A204.1 (cell line): Measurements from ENCODE around the gene RNF144B.
"Not testable (repeated sequence)": the region's sequence is repeated elsewhere in the genome, so short reads cannot be mapped to it uniquely, and the experiment has no call there.

Experiments used
- FAIRE-seq: peaks from 2 replicates; lab custom pipeline; 2012; peaks lifted over from hg19 to GRCh38; lab: Jason Lieb, UNC

RNF144B gene

GRCh38 chr6:18445228-18445627, 58.1 kb downstream of the RNF144B start:
- no peak for FAIRE-seq

- no peak for FAIRE-seq
Observed at GRCh38 chr6:18446771-18447170, 59.6 kb downstream of the RNF144B start.

GRCh38 chr6:18447552-18447951, 60.4 kb downstream of the RNF144B start:
- no peak for FAIRE-seq

- FAIRE-seq = no peak
Observed at GRCh38 chr6:18451756-18452155, 64.6 kb downstream of the RNF144B start.

GRCh38 chr6:18454446-18454845, 67.3 kb downstream of the RNF144B start:
- no peak for FAIRE-seq

GRCh38 chr6:18457065-18457737, 70.1 kb downstream of the RNF144B start:
- FAIRE-seq = no peak

GRCh38 chr6:18458086-18458485, 70.9 kb downstream of the RNF144B start:
- FAIRE-seq = not testable (repeated sequence)

GRCh38 chr6:18463429-18463828, 76.3 kb downstream of the RNF144B start:
- FAIRE-seq = no peak

- FAIRE-seq = no peak
Observed at GRCh38 chr6:18464176-18464575, 77.0 kb downstream of the RNF144B start.

GRCh38 chr6:18465410-18466154, 78.4 kb downstream of the RNF144B start:
- FAIRE-seq = no peak

- no peak for FAIRE-seq
Observed at GRCh38 chr6:18467741-18468502, 80.8 kb downstream of the RNF144B start.

GRCh38 chr6:18468503-18468843, 81.3 kb downstream of the RNF144B start:
- FAIRE-seq = no peak

GRCh38 chr6:18469536-18469935, 82.4 kb downstream of the RNF144B start:
- FAIRE-seq = no peak

GRCh38 chr6:18471232-18471964, 84.2 kb downstream of the RNF144B start:
- no peak for FAIRE-seq

GRCh38 chr6:18472941-18473340, 85.8 kb downstream of the RNF144B start:
- no peak for FAIRE-seq

- FAIRE-seq = no peak
Observed at GRCh38 chr6:18473755-18474154, 86.6 kb downstream of the RNF144B start.

- no peak for FAIRE-seq
Observed at GRCh38 chr6:18477301-18477941, 90.3 kb downstream of the RNF144B start.

- FAIRE-seq = no peak
Observed at GRCh38 chr6:18478610-18479009, 91.5 kb downstream of the RNF144B start.

GRCh38 chr6:18481870-18482269, 94.7 kb downstream of the RNF144B start:
- FAIRE-seq = no peak

- no peak for FAIRE-seq
Observed at GRCh38 chr6:18485660-18486435, 98.7 kb downstream of the RNF144B start.

GRCh38 chr6:18488004-18488403, 100.9 kb downstream of the RNF144B start:
- no peak for FAIRE-seq
